ENCODE data around the gene TASP1.

Gene TASP1

GRCh38 chr20:13452470-13453124 is 186.1 kb downstream of the TASP1 start:
- no peaks in the 10 kb centered on the region for H3K79me2 ChIP-seq (ENCODE audit: insufficient read depth, low read length)

GRCh38 chr20:13449868-13450434 is 188.8 kb downstream of the TASP1 start:
- Histone ChIP-seq H3K9me3 (ENCODE audit: insufficient read depth, low read length) (no peaks in the 10 kb centered on the region), H3K4me3 (ENCODE audit: insufficient read depth, low read length, poor library complexity, severe bottlenecking) (no peak overlapping the region), H3K27ac (ENCODE audit: low read depth, low read length) (no peak overlapping the region), H4K20me1 (ENCODE audit: low read depth, low read length) (no peaks in the 10 kb centered on the region), H3K9me2 (replicated peaks; ENCODE audit: insufficient read depth, low read length) (no peaks in the 10 kb centered on the region), H3K27me3 (ENCODE audit: low read length) (no peaks in the 10 kb centered on the region), H3K36me3 (ENCODE audit: low read length) (no peaks in the 10 kb centered on the region), H3K9ac (ENCODE audit: low read length) (no peak overlapping the region), H2AFZ (ENCODE audit: low read depth, low read length, severe bottlenecking) (no peak overlapping the region), H3K4me2 (ENCODE audit: low read depth, low read length, poor library complexity, severe bottlenecking) (no peak overlapping the region), H3F3A (ENCODE audit: insufficient read depth) (no peaks in the 10 kb centered on the region), H3K79me2 (ENCODE audit: insufficient read depth, low read length) (no peaks in the 10 kb centered on the region)
- TF ChIP-seq EZH2phosphoT487 (conservative IDR thresholded peaks at IDR 0.05; ENCODE audit: low read length): no peak
- no peak for TF ChIP-seq CTCF (IDR thresholded peaks at IDR 0.05; ENCODE audit: insufficient read depth, low read length, poor library complexity, severe bottlenecking)

More at GRCh38 chr20:13452470-13453124, 186.1 kb downstream of the TASP1 start:
- Histone ChIP-seq H3K9me2 (replicated peaks; ENCODE audit: insufficient read depth, low read length) (no peaks in the 10 kb centered on the region), H2AFZ (ENCODE audit: low read depth, low read length, severe bottlenecking) (no peak overlapping the region), H3F3A (ENCODE audit: insufficient read depth) (no peaks in the 10 kb centered on the region), H3K27me3 (ENCODE audit: low read length) (no peaks in the 10 kb centered on the region), H3K9me3 (ENCODE audit: insufficient read depth, low read length) (no peaks in the 10 kb centered on the region), H3K27ac (ENCODE audit: low read depth, low read length) (no peak overlapping the region), H3K4me2 (ENCODE audit: low read depth, low read length, poor library complexity, severe bottlenecking) (no peak overlapping the region), H3K4me3 (ENCODE audit: insufficient read depth, low read length, poor library complexity, severe bottlenecking) (no peak overlapping the region), H4K20me1 (ENCODE audit: low read depth, low read length) (no peaks in the 10 kb centered on the region), H3K36me3 (ENCODE audit: low read length) (no peaks in the 10 kb centered on the region), H3K9ac (ENCODE audit: low read length) (no peak overlapping the region)
- TF ChIP-seq EZH2phosphoT487 (conservative IDR thresholded peaks at IDR 0.05; ENCODE audit: low read length) (no peak), CTCF (IDR thresholded peaks at IDR 0.05; ENCODE audit: insufficient read depth, low read length, poor library complexity, severe bottlenecking) (no peak)

GRCh38 chr20:13447385-13448180 is 191.1 kb downstream of the TASP1 start:
- Histone ChIP-seq H3K27ac (ENCODE audit: low read depth, low read length) (no peak overlapping the region), H3F3A (ENCODE audit: insufficient read depth) (no peaks in the 10 kb centered on the region)
- TF ChIP-seq EZH2phosphoT487 (conservative IDR thresholded peaks at IDR 0.05; ENCODE audit: low read length) (no peak), CTCF (IDR thresholded peaks at IDR 0.05; ENCODE audit: insufficient read depth, low read length, poor library complexity, severe bottlenecking) (no peak)

More at GRCh38 chr20:13447385-13448180, 191.1 kb downstream of the TASP1 start:
- Histone ChIP-seq H3K4me3 (ENCODE audit: insufficient read depth, low read length, poor library complexity, severe bottlenecking) (no peak overlapping the region), H3K79me2 (ENCODE audit: insufficient read depth, low read length) (no peaks in the 10 kb centered on the region), H3K27me3 (ENCODE audit: low read length) (no peaks in the 10 kb centered on the region), H3K9ac (ENCODE audit: low read length) (no peak overlapping the region), H4K20me1 (ENCODE audit: low read depth, low read length) (no peaks in the 10 kb centered on the region), H3K36me3 (ENCODE audit: low read length) (no peaks in the 10 kb centered on the region), H3K9me3 (ENCODE audit: insufficient read depth, low read length) (no peaks in the 10 kb centered on the region), H2AFZ (ENCODE audit: low read depth, low read length, severe bottlenecking) (no peak overlapping the region), H3K9me2 (replicated peaks; ENCODE audit: insufficient read depth, low read length) (no peaks in the 10 kb centered on the region), H3K4me2 (ENCODE audit: low read depth, low read length, poor library complexity, severe bottlenecking) (no peak overlapping the region)
